T-cell (primary cell): ENCODE measurements around the gene CHST9. TPM values are rescaled to one million over a fixed set of nuclear protein-coding genes. Genes with fewer than 3 reads are reported as not detected.

Source experiments
- ATAC-seq, 4 experiments: fragments of 200-7000 bp in 3 of 4; fragments of 150-1000 bp in 1 of 4; cut with Tn5 transposase; replicated peaks in 1 of 4; 1 replicate in 3 of 4; 2 replicates in 1 of 4; pipeline ENCODE4 v1.10.0; 2021; ENCODE audit warnings: moderate library complexity in 3 of 4, mild to moderate bottlenecking in 2 of 4, moderate number of reproducible peaks in 1 of 4
- CTCF ChIA-PET, 2 donors: fragments of 300-600 bp; sonication (Branson Sonifier 250); formaldehyde crosslinking; loops; one replicate each; lab custom pipeline; 2022; ENCODE audit warnings: antibody characterized with exemption in 2 of 2; lab: Charles Lee
- POLR2A ChIA-PET, 2 donors: fragments of 300-600 bp; sonication (Branson Sonifier 250); formaldehyde crosslinking; loops; one replicate each; lab custom pipeline; 2022; ENCODE audit warnings: antibody characterized with exemption in 2 of 2; lab: Charles Lee
- DNase-seq, 35 experiments: peaks; one replicate each; pipeline versions ENCODE4 v3.0.0 to v3.0.0-alpha.2; 2013 to 2023
- H3K27ac ChIP-seq: one replicate; pipeline ENCODE4 v1.5.1; 2013; ENCODE audit warnings: low read length
- H3K27me3 ChIP-seq, 2 experiments: replicated peaks in 1 of 2; 1 replicate in 1 of 2; 2 replicates in 1 of 2; pipeline versions ENCODE4 v1.6.1 to v1.7.0; 2013; ENCODE audit warnings: low read length in 1 of 2, mixed read lengths in 1 of 2; ENCODE audit not compliant: control insufficient read depth in 2 of 2, insufficient read depth in 2 of 2; ENCODE audit errors: extremely low read depth in 1 of 2
- H3K36me3 ChIP-seq, 2 donors: 1 replicate in 1 of 2; 2 replicates in 1 of 2; pipeline versions ENCODE4 v1.6.1 to v1.7.0; 2013; ENCODE audit warnings: low read length in 1 of 2; ENCODE audit not compliant: control insufficient read depth in 2 of 2, insufficient read depth in 1 of 2; ENCODE audit errors: extremely low read depth in 1 of 2
- H3K4me1 ChIP-seq, 2 experiments: 1 replicate in 1 of 2; 2 replicates in 1 of 2; pipeline versions ENCODE4 v1.6.1 to v1.7.0; 2013; ENCODE audit warnings: low read length in 2 of 2, mixed read lengths in 1 of 2; ENCODE audit not compliant: insufficient read depth in 2 of 2, control insufficient read depth in 1 of 2; ENCODE audit errors: extremely low read depth in 1 of 2
- H3K4me3 ChIP-seq, 2 donors: 1 replicate in 1 of 2; 2 replicates in 1 of 2; pipeline versions ENCODE4 v1.5.1 to v1.7.0; 2013; ENCODE audit warnings: mild to moderate bottlenecking in 2 of 2, low read length in 1 of 2, moderate library complexity in 1 of 2; ENCODE audit not compliant: control insufficient read depth in 1 of 2; ENCODE audit errors: extremely low read depth in 1 of 2
- H3K9me3 ChIP-seq: 2 replicates; pipeline ENCODE4 v1.7.0; 2013
- H3K27ac Mint-ChIP-seq, 2 donors: one replicate each; pipeline ENCODE4 v1.8.0; 2020 to 2021; ENCODE audit warnings: mild to moderate bottlenecking in 2 of 2, mixed read lengths in 2 of 2
- H3K27me3 Mint-ChIP-seq, 2 donors: one replicate each; pipeline ENCODE4 v1.8.0; 2021 to 2022; ENCODE audit warnings: mixed read lengths in 2 of 2
- H3K36me3 Mint-ChIP-seq: one replicate; pipeline ENCODE4 v1.8.0; 2021; ENCODE audit warnings: mixed read lengths
- H3K4me1 Mint-ChIP-seq, 3 donors: one replicate each; pipeline ENCODE4 v1.8.0; 2020 to 2022; ENCODE audit warnings: mixed read lengths in 3 of 3, mild to moderate bottlenecking in 1 of 3
- H3K4me3 Mint-ChIP-seq, 3 donors: one replicate each; pipeline ENCODE4 v1.8.0; 2020 to 2022; ENCODE audit warnings: mild to moderate bottlenecking in 3 of 3, mixed read lengths in 3 of 3, moderate library complexity in 3 of 3
- H3K9me3 Mint-ChIP-seq, 3 donors: one replicate each; pipeline ENCODE4 v1.8.0; 2020 to 2022; ENCODE audit warnings: mixed read lengths in 3 of 3
- WGBS: methylation state at CpG from one replicate; pipeline ENCODE4 v1.1.5; 2013; ENCODE audit warnings: missing lambda C conversion rate; ENCODE audit not compliant: insufficient coverage; 5-methylcytosine and 5-hydroxymethylcytosine counted together
- total RNA-seq, 35 experiments: library from RNA in 6 of 35; stranded (reverse) in 6 of 35; fragments of 120-200 nt in 1 of 35; gene quantifications; one replicate each; pipeline versions ENCODE4 v1.2.1 to v1.2.4 and lab custom pipeline; 2013 to 2026

The CHST9 gene
- total RNA-seq, 5 donors from 2014 or later (not counting 1 experiment from before 2014, with no cell fraction given): not detected

- H3K4me1 Mint-ChIP-seq: no peaks in the 10 kb centered on the region
- no peak overlapping the region for H3K27ac Mint-ChIP-seq
- Histone ChIP-seq H3K36me3 (no peaks in the 10 kb centered on the region), H3K4me1 (no peaks in the 10 kb centered on the region), H3K9me3 (no peaks in the 10 kb centered on the region), H3K27me3 (no peaks in the 10 kb centered on the region), H3K4me3 (no peak overlapping the region), H3K27ac (no peak overlapping the region)
- H3K36me3 Mint-ChIP-seq: no peaks in the 10 kb centered on the region
- DNase-seq: no peak
- ATAC-seq: no peak
- no peak overlapping the region for H3K4me3 Mint-ChIP-seq
- ChIA-PET CTCF (no interaction called here), POLR2A (no interaction called here)
- 85% methylated on average over 5 of the region's 7 CpGs for WGBS
- peaks cover 2 to 16% (median 10%) of the 10 kb centered on the region in 3 donors for H3K9me3 Mint-ChIP-seq
- no peaks in the 10 kb centered on the region for H3K27me3 Mint-ChIP-seq
Measured at GRCh38 chr18:27135504-27136207, 49.5 kb downstream of the CHST9 start.

- no peaks in the 10 kb centered on the region for H3K36me3 Mint-ChIP-seq
- Histone ChIP-seq H3K4me1 (no peaks in the 10 kb centered on the region), H3K27ac (no peak overlapping the region), H3K4me3 (no peak overlapping the region), H3K27me3 (no peaks in the 10 kb centered on the region), H3K36me3 (no peaks in the 10 kb centered on the region), H3K9me3 (no peaks in the 10 kb centered on the region)
- H3K27me3 Mint-ChIP-seq: no peaks in the 10 kb centered on the region
- ATAC-seq (no peak), DNase-seq (no peak)
- WGBS: no CpG with 5 or more reads among the region's 7 CpGs
- no peaks in the 10 kb centered on the region for H3K4me1 Mint-ChIP-seq
- ChIA-PET POLR2A (no interaction called here), CTCF (no interaction called here)
- peaks cover 2 to 10% (median 8%) of the 10 kb centered on the region in 3 donors for H3K9me3 Mint-ChIP-seq
- no peak overlapping the region for H3K4me3 Mint-ChIP-seq
- no peak overlapping the region for H3K27ac Mint-ChIP-seq
Measured at GRCh38 chr18:27130065-27130630, 55.0 kb downstream of the CHST9 start.

GRCh38 chr18:27124196-27124595 lies 60.9 kb downstream of the CHST9 start:
- no peak for ATAC-seq
- H3K4me1 ChIP-seq: no peaks in the 10 kb centered on the region
- DNase-seq: no peak
- H3K4me1 Mint-ChIP-seq: no peaks in the 10 kb centered on the region
- no peak overlapping the region for H3K4me3 ChIP-seq
- no peak overlapping the region for H3K4me3 Mint-ChIP-seq
- POLR2A ChIA-PET: no interaction called here
- no peaks in the 10 kb centered on the region for H3K27me3 Mint-ChIP-seq
- peaks cover 0 to 23% (median 8%) of the 10 kb centered on the region in 3 donors for H3K9me3 Mint-ChIP-seq
- no peaks in the 10 kb centered on the region for H3K27me3 ChIP-seq
- WGBS: no CpG with 5 or more reads among the region's 1 CpG
- H3K36me3 ChIP-seq: no peaks in the 10 kb centered on the region
- CTCF ChIA-PET: no interaction called here
- no peak overlapping the region for H3K27ac Mint-ChIP-seq
- H3K9me3 ChIP-seq: no peaks in the 10 kb centered on the region
- H3K27ac ChIP-seq: no peak overlapping the region
- H3K36me3 Mint-ChIP-seq: no peaks in the 10 kb centered on the region

GRCh38 chr18:27121108-27121507 lies 64.0 kb downstream of the CHST9 start:
- CTCF ChIA-PET: no interaction called here

GRCh38 chr18:27120246-27120645 lies 64.9 kb downstream of the CHST9 start:
- no peak overlapping the region for H3K27ac ChIP-seq
- Mint-ChIP-seq H3K36me3 (no peaks in the 10 kb centered on the region), H3K4me1 (no peaks in the 10 kb centered on the region), H3K27me3 (no peaks in the 10 kb centered on the region), H3K9me3 (peaks cover 5 to 28% (median 8%) of the 10 kb centered on the region in 3 donors), H3K27ac (no peak overlapping the region), H3K4me3 (no peak overlapping the region)
- no peak overlapping the region for H3K4me3 ChIP-seq
- no peaks in the 10 kb centered on the region for H3K27me3 ChIP-seq
- DNase-seq (no peak), ATAC-seq (no peak)
- no peaks in the 10 kb centered on the region for H3K36me3 ChIP-seq
- H3K4me1 ChIP-seq: no peaks in the 10 kb centered on the region
- no peaks in the 10 kb centered on the region for H3K9me3 ChIP-seq
- ChIA-PET POLR2A (no interaction called here), CTCF (no interaction called here)
- WGBS: no CpG with 5 or more reads among the region's 3 CpGs

More at GRCh38 chr18:27121108-27121507, 64.0 kb downstream of the CHST9 start:
- no peaks in the 10 kb centered on the region for H3K36me3 ChIP-seq
- no peaks in the 10 kb centered on the region for H3K4me1 ChIP-seq
- POLR2A ChIA-PET: no interaction called here
- H3K4me1 Mint-ChIP-seq: no peaks in the 10 kb centered on the region
- no peaks in the 10 kb centered on the region for H3K27me3 Mint-ChIP-seq
- no peaks in the 10 kb centered on the region for H3K27me3 ChIP-seq
- ATAC-seq (no peak), DNase-seq (no peak)
- no peak overlapping the region for H3K4me3 ChIP-seq
- H3K9me3 Mint-ChIP-seq: peaks cover 5 to 28% (median 8%) of the 10 kb centered on the region in 3 donors
- WGBS: no CpG with 5 or more reads among the region's 1 CpG
- H3K4me3 Mint-ChIP-seq: no peak overlapping the region
- no peaks in the 10 kb centered on the region for H3K36me3 Mint-ChIP-seq
- no peak overlapping the region for H3K27ac Mint-ChIP-seq
- no peaks in the 10 kb centered on the region for H3K9me3 ChIP-seq
- H3K27ac ChIP-seq: no peak overlapping the region

GRCh38 chr18:27118973-27119372 lies 66.1 kb downstream of the CHST9 start:
- CTCF ChIA-PET: no interaction called here

More at GRCh38 chr18:27118973-27119372, 66.1 kb downstream of the CHST9 start:
- DNase-seq (no peak), ATAC-seq (no peak)
- Mint-ChIP-seq H3K36me3 (no peaks in the 10 kb centered on the region), H3K4me3 (no peak overlapping the region), H3K9me3 (peaks cover 5 to 20% (median 8%) of the 10 kb centered on the region in 3 donors), H3K27me3 (no peaks in the 10 kb centered on the region), H3K4me1 (no peaks in the 10 kb centered on the region), H3K27ac (no peak overlapping the region)
- H3K9me3 ChIP-seq: no peaks in the 10 kb centered on the region
- no peaks in the 10 kb centered on the region for H3K4me1 ChIP-seq
- POLR2A ChIA-PET: no interaction called here
- H3K27me3 ChIP-seq: no peaks in the 10 kb centered on the region
- no peaks in the 10 kb centered on the region for H3K36me3 ChIP-seq
- H3K27ac ChIP-seq: no peak overlapping the region
- no peak overlapping the region for H3K4me3 ChIP-seq
- WGBS: no CpG with 5 or more reads among the region's 3 CpGs
